ENCODE measurements around the gene SGIP1. TPM values are rescaled to one million over a fixed set of nuclear protein-coding genes. Genes with fewer than 3 reads are reported as not detected.

The SGIP1 gene
- total RNA-seq, 1 donor from 2014 or later = 75.2 TPM

- H3K4me1 Mint-ChIP-seq (ENCODE audit: low read depth, unreplicated experiment) = no peaks in the 10 kb centered on the region
- H3K27ac Mint-ChIP-seq (ENCODE audit: unreplicated experiment) = no peak overlapping the region
Observed at GRCh38 chr1:66506991-66507390, 27.0 kb upstream of the SGIP1 start.

GRCh38 chr1:66510407-66510806 lies 23.5 kb upstream of the SGIP1 start:
- DNase-seq = no peak
- Mint-ChIP-seq H3K9me3 (ENCODE audit: unreplicated experiment) (peaks cover 3% of the 10 kb centered on the region), H3K4me3 (ENCODE audit: unreplicated experiment) (no peak overlapping the region), H3K36me3 (ENCODE audit: unreplicated experiment) (no peaks in the 10 kb centered on the region), H3K4me1 (ENCODE audit: low read depth, unreplicated experiment) (no peaks in the 10 kb centered on the region), H3K27me3 (ENCODE audit: unreplicated experiment) (no peaks in the 10 kb centered on the region), H3K27ac (ENCODE audit: unreplicated experiment) (no peak overlapping the region)
- TF ChIP-seq CTCF (IDR thresholded peaks at IDR 0.05; ENCODE audit: partially characterized antibody, unreplicated experiment) = no peak

More at GRCh38 chr1:66506991-66507390, 27.0 kb upstream of the SGIP1 start:
- no peak for DNase-seq
- TF ChIP-seq CTCF (IDR thresholded peaks at IDR 0.05; ENCODE audit: partially characterized antibody, unreplicated experiment) = no peak
- Mint-ChIP-seq H3K9me3 (ENCODE audit: unreplicated experiment) (peaks cover 3% of the 10 kb centered on the region), H3K36me3 (ENCODE audit: unreplicated experiment) (no peaks in the 10 kb centered on the region), H3K4me3 (ENCODE audit: unreplicated experiment) (no peak overlapping the region), H3K27me3 (ENCODE audit: unreplicated experiment) (no peaks in the 10 kb centered on the region)

GRCh38 chr1:66511118-66511517 lies 22.8 kb upstream of the SGIP1 start:
- DNase-seq = no peak
- H3K27me3 Mint-ChIP-seq (ENCODE audit: unreplicated experiment) = no peaks in the 10 kb centered on the region
- peaks cover 3% of the 10 kb centered on the region for H3K9me3 Mint-ChIP-seq (ENCODE audit: unreplicated experiment)
- no peak overlapping the region for H3K4me3 Mint-ChIP-seq (ENCODE audit: unreplicated experiment)
- no peak overlapping the region for H3K27ac Mint-ChIP-seq (ENCODE audit: unreplicated experiment)
- no peaks in the 10 kb centered on the region for H3K4me1 Mint-ChIP-seq (ENCODE audit: low read depth, unreplicated experiment)
- no peaks in the 10 kb centered on the region for H3K36me3 Mint-ChIP-seq (ENCODE audit: unreplicated experiment)
- TF ChIP-seq CTCF (IDR thresholded peaks at IDR 0.05; ENCODE audit: partially characterized antibody, unreplicated experiment) = no peak

- H3K4me1 Mint-ChIP-seq (ENCODE audit: low read depth, unreplicated experiment) = peaks cover 2% of the 10 kb centered on the region
- H3K36me3 Mint-ChIP-seq (ENCODE audit: unreplicated experiment) = no peaks in the 10 kb centered on the region
- H3K9me3 Mint-ChIP-seq (ENCODE audit: unreplicated experiment) = peaks cover 3% of the 10 kb centered on the region
- H3K27me3 Mint-ChIP-seq (ENCODE audit: unreplicated experiment) = no peaks in the 10 kb centered on the region
- no peak overlapping the region for H3K27ac Mint-ChIP-seq (ENCODE audit: unreplicated experiment)
- no peak overlapping the region for H3K4me3 Mint-ChIP-seq (ENCODE audit: unreplicated experiment)
- DNase-seq = no peak
- TF ChIP-seq CTCF (IDR thresholded peaks at IDR 0.05; ENCODE audit: partially characterized antibody, unreplicated experiment) = no peak
Observed at GRCh38 chr1:66517959-66518358, 16.0 kb upstream of the SGIP1 start.

GRCh38 chr1:66518654-66519053 lies 15.3 kb upstream of the SGIP1 start:
- H3K9me3 Mint-ChIP-seq (ENCODE audit: unreplicated experiment) = peaks cover 3% of the 10 kb centered on the region
- no peaks in the 10 kb centered on the region for H3K36me3 Mint-ChIP-seq (ENCODE audit: unreplicated experiment)
- peaks cover 2% of the 10 kb centered on the region for H3K4me1 Mint-ChIP-seq (ENCODE audit: low read depth, unreplicated experiment)
- H3K27me3 Mint-ChIP-seq (ENCODE audit: unreplicated experiment) = no peaks in the 10 kb centered on the region
- no peak overlapping the region for H3K27ac Mint-ChIP-seq (ENCODE audit: unreplicated experiment)
- no peak for DNase-seq
- no peak for TF ChIP-seq CTCF (IDR thresholded peaks at IDR 0.05; ENCODE audit: partially characterized antibody, unreplicated experiment)
- H3K4me3 Mint-ChIP-seq (ENCODE audit: unreplicated experiment) = no peak overlapping the region
